Measurements from ENCODE around the gene FLT4. TPM values are rescaled to one million over a fixed set of nuclear protein-coding genes. Genes with fewer than 3 reads are reported as not detected.

The FLT4 gene
- total and polyA plus RNA-seq, 2 of the 13 experiments (the other 11 are each of a cell fraction or from before 2014, with no cell fraction given) = not detected

- in situ Hi-C loops (cut with HindIII; ENCODE audit: extremely low pct_ligation_motif_present, low pct_unique_long_range_greater_than_20kb) = no loop called here
- no TSS peak for BruUV-seq (replicated peaks)
- Histone ChIP-seq H3K9ac (ENCODE audit: insufficient read depth, low read depth, low read length) (no peak overlapping the region), H2AFZ (ENCODE audit: low read length) (no peak overlapping the region), H3K36me3 (replicated peaks in 1 of 2; ENCODE audit: control insufficient read depth in 1 of 2, insufficient read depth in 2 of 2, low read length in 2 of 2) (no peaks in the 10 kb centered on the region), H4K20me1 (ENCODE audit: insufficient read depth, low read length) (no peaks in the 10 kb centered on the region), H3K4me1 (ENCODE audit: insufficient read depth, low read length) (no peaks in the 10 kb centered on the region), H3K27me3 (ENCODE audit: control insufficient read depth in 1 of 2, insufficient read depth in 2 of 2, low read length in 2 of 2) (peaks cover 12 to 71% of the 10 kb centered on the region in 2 experiments), H3K4me2 (ENCODE audit: low read depth, low read length) (no peak overlapping the region), H3K4me3 (replicated peaks in 1 of 3; ENCODE audit: insufficient read depth in 1 of 3, low read depth in 2 of 3, low read length in 3 of 3) (no peak overlapping the region), H3K79me2 (ENCODE audit: insufficient read depth, low read length) (no peaks in the 10 kb centered on the region), H3K9me3 (ENCODE audit: low read length) (no peaks in the 10 kb centered on the region), H3K27ac (ENCODE audit: extremely low read length, insufficient read depth, low read length) (no peak overlapping the region)
- no peak for DNase-seq (ENCODE audit: low spot score)
- no peak for FAIRE-seq
- intact Hi-C loops (cut with micrococcal nuclease; ENCODE audit: unreplicated experiment) = no loop called here
- TF ChIP-seq KLF6 (CRISPR knock-in tag; IDR thresholded peaks at IDR 0.05) = no peak
- no peak for TF ChIP-seq IRF9 (CRISPR knock-in tag; IDR thresholded peaks at IDR 0.05; ENCODE audit: borderline replicate concordance)
- TF ChIP-seq NFE2 (CRISPR knock-in tag; IDR thresholded peaks at IDR 0.05) = no peak
- no peak for TF ChIP-seq PHF5A (CRISPR knock-in tag; IDR thresholded peaks at IDR 0.05; ENCODE audit: low read depth, unreplicated experiment)
- no peak for TF ChIP-seq TCF7L2 (IDR thresholded peaks at IDR 0.05; ENCODE audit: low read depth, low read length)
- TF ChIP-seq HDAC6 (IDR thresholded peaks at IDR 0.05; ENCODE audit: low read depth, low read length) = no peak
- no peak for TF ChIP-seq PHB2 (IDR thresholded peaks at IDR 0.05; ENCODE audit: partially characterized antibody)
- TF ChIP-seq NR2F6 (IDR thresholded peaks at IDR 0.05) = no peak
- no peak for TF ChIP-seq NR2F6 (CRISPR knock-in tag; IDR thresholded peaks at IDR 0.05)
- TF ChIP-seq ZBTB3 (CRISPR knock-in tag; IDR thresholded peaks at IDR 0.05; ENCODE audit: borderline replicate concordance, low read depth) = no peak
- TF ChIP-seq HDAC1 (CRISPR knock-in tag; IDR thresholded peaks at IDR 0.05) = no peak
- no peak for TF ChIP-seq RERE (CRISPR knock-in tag; IDR thresholded peaks at IDR 0.05; ENCODE audit: low read depth)
- no peak for TF ChIP-seq RNF2 (conservative IDR thresholded peaks at IDR 0.05; ENCODE audit: low read depth)
- TF ChIP-seq REL (CRISPR knock-in tag; conservative IDR thresholded peaks at IDR 0.05) = no peak
- no peak for TF ChIP-seq ZFP91 (CRISPR knock-in tag; IDR thresholded peaks at IDR 0.05; ENCODE audit: borderline replicate concordance)
- TF ChIP-seq TRAFD1 (CRISPR knock-in tag; IDR thresholded peaks at IDR 0.05; ENCODE audit: borderline replicate concordance) = no peak
- ChIA-PET POLR2A (no interaction called here), CTCF (ENCODE audit: low intra/inter-chr PET ratio, low total read pairs) (no interaction called here)
- WGBS (ENCODE audit: low lambda C conversion rate) = 6% methylated on average over 10 of the region's 19 CpGs
- no peak for ATAC-seq
Observed at GRCh38 chr5:180640861-180641565, 8.4 kb downstream of the FLT4 start.
